Fibroblast of gingiva (primary cell): ENCODE data around the gene TNC.

Source experiments
- DNase-seq: peaks from one replicate; pipeline ENCODE4 v3.0.0-alpha.2; 2011; ENCODE audit warnings: low read depth

TNC gene

DNA sequence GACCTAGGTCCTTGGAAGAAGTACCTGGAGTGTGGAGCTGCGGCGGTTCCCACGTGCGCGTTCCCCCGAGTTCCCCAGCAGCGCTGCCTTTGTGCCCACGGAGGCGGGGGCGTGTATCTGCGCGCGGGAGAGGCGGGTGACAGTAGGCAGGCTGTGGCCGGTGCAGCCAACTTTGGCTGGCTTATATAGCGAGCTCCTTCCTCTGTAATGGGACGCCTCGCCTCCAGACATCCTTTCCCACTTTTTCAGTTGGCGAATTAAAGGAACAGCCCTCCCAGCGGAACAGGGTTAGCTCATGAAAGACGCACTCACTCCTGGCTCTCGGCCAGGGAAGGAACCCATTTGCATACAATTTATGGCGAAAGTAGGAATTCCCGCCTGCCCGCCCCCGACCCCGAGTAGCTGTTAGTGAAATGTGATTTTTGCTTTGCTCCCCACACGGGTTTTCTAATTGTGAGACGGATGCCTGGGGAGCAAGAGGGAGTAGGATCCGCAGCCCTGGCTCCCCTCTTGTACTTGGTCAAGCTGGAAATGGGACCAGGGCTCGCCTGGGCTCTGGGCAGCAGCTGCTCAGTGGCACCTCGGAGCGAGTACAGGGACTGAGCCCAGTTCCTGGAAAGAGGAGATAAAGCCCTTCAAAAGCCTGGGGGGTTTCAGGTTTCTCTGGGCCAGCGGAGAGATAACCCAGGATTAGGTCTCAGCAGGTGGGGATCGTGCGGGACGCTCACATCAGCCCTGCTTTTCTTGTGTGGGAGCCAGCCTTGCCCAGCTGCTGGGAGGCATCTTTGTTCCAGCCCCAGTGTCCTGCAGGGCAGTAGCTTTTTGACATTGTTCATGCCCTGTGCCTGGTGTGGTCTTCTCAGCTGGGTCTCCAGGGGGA is at the start of gene TNC:
TNC (minus strand) TSS at position 159 of the 880 bp plus-strand sequence. CDS start 27,139 bp downstream, outside the sequence.
- peak; percentile 80 for DNase-seq

GRCh38 chr9:115167175-115167574 is 49.2 kb upstream of the TNC start:
- peak; percentile 88 for DNase-seq

DNA sequence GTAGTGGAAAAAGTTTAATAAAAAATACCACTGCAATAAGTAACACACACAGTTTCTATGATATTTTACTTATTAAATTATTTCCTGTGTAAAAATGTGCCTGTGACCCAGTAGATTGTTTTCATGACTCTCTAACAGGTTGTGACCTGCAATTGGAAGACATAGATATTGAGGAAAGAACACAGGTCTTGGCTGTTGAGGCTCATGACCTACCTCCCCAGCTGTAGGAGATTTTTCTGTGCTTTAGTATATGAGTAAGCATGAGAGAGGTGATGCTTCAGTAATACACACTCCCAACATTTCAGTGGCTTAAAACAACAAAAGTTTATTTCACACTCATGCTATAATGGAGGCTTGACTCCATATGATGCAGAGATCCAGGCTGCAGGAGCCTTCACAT is 47.3 kb upstream of the TNC start:
- no peak for DNase-seq

GRCh38 chr9:115164511-115164974 is 46.6 kb upstream of the TNC start:
- DNase-seq, result peak; percentile 16

DNA sequence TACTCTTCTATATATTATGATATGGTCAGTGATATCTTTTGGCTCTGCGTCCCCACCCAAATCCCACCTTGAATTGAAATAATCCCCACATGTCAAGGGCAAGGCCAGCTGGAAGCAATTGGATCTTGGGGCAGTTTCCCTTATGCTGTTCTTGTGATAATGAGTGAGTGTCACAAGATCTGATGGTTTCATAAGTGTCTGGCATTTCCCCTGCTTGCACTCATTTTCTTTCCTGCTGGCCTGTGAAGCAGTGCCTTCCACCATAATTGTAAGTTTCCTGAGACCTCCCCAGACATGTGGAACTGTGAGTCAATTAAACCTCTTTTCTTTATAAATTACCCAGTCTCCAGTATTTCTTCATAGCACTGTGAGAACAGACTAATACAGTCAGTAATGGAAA is 45.0 kb upstream of the TNC start:
- peak; percentile 75 for DNase-seq

- DNase-seq, result no peak
Observed at GRCh38 chr9:115161446-115161845, 43.5 kb upstream of the TNC start.

- DNase-seq, result peak; percentile 80
Observed at GRCh38 chr9:115158661-115159481, 40.9 kb upstream of the TNC start.

DNA sequence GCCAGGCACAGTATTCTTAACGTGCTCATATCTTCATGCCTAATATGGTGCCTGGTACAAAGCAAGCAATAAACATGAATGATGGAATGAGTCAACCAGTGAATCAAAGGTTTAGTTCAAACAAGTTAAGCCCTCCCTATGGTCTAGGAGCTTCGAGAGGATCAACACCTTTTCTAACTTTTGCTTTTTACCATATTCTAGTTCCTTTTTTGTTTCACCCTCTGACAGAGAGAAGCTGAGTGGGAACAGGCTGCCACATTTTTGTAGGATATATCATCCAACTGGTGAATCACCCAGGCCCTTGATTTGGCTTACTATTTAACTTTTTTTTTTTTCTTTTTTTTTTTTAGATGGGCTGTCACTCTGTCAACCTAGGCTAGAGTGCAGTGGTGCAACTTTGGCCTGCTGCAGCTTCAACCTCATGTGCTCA is 39.3 kb upstream of the TNC start:
- DNase-seq, result peak; percentile 72

DNA sequence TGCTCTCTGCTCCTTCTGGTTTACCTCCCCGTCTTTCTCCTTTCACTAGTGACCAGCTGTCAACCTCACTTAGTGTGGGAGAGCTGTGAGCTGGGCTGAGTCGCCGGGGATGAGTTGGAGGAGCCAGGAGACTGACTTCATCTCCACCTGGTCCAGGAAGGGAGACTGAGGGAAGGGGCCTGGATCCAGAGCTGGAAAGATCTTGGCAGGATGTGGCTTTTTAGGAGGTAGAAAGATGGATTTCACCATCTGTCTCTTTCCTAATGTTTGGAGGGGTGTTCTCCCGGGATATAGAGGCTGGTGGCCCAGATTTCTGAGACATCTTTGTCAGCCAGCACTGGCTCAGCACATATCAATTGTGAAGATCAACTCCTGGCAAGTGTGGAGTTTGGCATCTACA is 37.1 kb upstream of the TNC start:
- DNase-seq, result no peak

DNA sequence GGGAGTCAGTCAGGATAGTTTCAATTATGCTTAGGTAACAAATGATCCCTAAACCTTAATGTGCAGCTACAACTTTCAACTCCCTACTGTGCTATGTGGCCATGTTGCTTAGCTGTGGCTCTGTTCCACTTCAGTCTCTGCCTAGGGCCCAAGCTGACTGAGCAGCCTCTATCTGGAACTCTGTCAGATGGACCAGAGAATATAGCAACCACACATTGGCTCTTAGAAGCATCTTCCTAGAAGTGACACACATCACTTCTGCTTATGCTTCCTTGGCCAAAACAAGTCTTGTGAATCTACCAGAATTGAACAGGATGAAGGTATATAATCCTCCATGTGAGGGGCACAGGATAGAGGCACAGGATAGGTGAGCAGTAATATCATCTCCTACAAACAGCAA is 36.7 kb upstream of the TNC start:
- no peak for DNase-seq

GRCh38 chr9:115152281-115152820 is 34.4 kb upstream of the TNC start:
- DNase-seq, result no peak

- no peak for DNase-seq
Observed at GRCh38 chr9:115148721-115149120, 30.8 kb upstream of the TNC start.

DNA sequence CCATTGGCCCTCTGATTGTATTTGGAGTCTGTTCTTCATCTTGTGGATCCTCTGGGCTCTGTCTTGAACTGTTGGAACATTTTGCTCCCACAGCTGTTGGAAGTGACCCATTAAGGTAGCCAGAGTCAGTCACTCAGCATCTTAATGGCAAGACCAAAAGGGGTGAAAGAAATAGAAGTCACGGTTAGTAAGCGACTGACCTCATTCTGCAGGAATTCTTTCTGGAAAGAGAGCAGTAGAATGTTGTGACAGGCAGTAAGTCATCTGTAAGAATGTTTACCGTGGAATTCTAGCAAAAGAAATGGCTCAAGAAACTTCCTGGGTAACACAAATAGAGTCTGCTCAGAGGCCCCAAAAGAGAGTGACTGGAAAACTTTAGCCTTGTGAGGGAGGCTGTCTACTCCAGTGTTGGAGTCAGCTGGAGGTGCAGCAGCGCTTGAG is 28.6 kb upstream of the TNC start:
- peak; percentile 91 for DNase-seq

DNA sequence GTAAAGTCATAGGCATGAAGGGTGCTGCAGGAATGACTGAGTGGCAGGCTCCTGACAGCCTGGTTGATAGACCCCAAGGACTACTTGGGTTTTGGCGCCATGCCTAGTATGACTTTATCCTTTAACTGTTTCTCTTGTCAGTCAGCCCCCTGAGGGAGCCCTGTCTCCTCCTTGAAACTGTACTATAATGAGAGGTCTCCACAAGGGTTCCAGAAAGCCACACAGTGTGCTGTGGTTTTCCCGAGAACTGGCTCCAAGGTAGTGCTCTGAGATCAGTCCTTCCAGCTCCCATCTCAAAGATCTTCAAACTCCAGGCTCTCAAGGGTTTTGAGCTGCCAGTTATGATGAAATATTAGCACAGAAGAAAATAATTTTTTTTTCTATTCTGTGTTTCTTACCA is 26.7 kb upstream of the TNC start:
- no peak for DNase-seq

- no peak for DNase-seq
Observed at GRCh38 chr9:115143689-115144088, 25.7 kb upstream of the TNC start.

GRCh38 chr9:115142517-115143270 is 24.7 kb upstream of the TNC start:
- peak; percentile 15 for DNase-seq

GRCh38 chr9:115142090-115142489 is 24.1 kb upstream of the TNC start:
- no peak for DNase-seq

- no peak for DNase-seq
Observed at GRCh38 chr9:115141612-115142011, 23.7 kb upstream of the TNC start.

- peak; percentile 18 for DNase-seq
Observed at GRCh38 chr9:115138151-115138550, 20.2 kb upstream of the TNC start.

DNA sequence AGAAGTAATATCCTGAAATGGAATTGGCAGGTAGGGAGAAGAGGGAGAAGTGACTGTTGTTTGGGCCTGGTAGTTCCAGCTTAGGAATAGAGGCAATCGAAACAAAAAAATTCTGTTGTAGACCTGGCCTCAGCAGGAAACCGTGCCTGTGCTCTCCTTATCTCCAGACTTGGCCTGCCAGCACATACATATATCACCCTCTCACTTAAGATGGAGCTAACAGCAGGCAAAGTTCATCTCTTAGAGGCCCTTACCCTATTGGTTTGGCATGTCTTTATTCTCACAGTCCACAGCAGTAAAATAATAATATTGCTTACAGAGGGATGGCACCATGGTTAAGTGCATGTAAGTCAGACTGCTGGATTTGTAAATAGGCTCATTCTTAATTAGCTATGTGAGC is 19.6 kb upstream of the TNC start:
- DNase-seq, result no peak

GRCh38 chr9:115135821-115136778 is 18.1 kb upstream of the TNC start:
- peak; percentile 93 for DNase-seq
